ENCODE data around the gene BICRA. TPM values are rescaled to one million over a fixed set of nuclear protein-coding genes. Genes with fewer than 3 reads are reported as not detected.

Gene BICRA
- total and polyA plus RNA-seq, 9 of the 15 experiments (the other 6 are each of a cell fraction or from before 2014, with no cell fraction given): 0.01 to 8.8 (median 1.2) TPM

GRCh38 chr19:47741544-47742140, 132.7 kb downstream of the BICRA start:
- H3K79me2 ChIP-seq (ENCODE audit: control insufficient read depth, insufficient read depth, low read length): peaks cover 17% of the 10 kb centered on the region
- ATAC-seq: no peak
- H3K36me3 ChIP-seq (ENCODE audit: control insufficient read depth, insufficient read depth, low read length): peaks cover 24% of the 10 kb centered on the region; the same call in 2 of the 3 replicates
- no peaks in the 10 kb centered on the region for H3K9me3 ChIP-seq (replicated peaks; ENCODE audit: control insufficient read depth, insufficient read depth, low read depth, low read length)
- TF ChIP-seq ZNF24 (IDR thresholded peaks at IDR 0.05) (peak; percentile 77; the same call in 1 of the 2 replicates), ZKSCAN1 (IDR thresholded peaks at IDR 0.05; ENCODE audit: low read depth, low read length) (peak; percentile 97), ZHX1 (conservative IDR thresholded peaks at IDR 0.05; ENCODE audit: low read length) (no peak), ADNP (tag; IDR thresholded peaks at IDR 0.05) (peak; percentile 49; the same call in 1 of the 2 replicates)
- no peak for FAIRE-seq
- in situ Hi-C loops (cut with MboI) (no loop called here), intact Hi-C loops (cut with micrococcal nuclease) (no loop called here)
- 87% methylated on average over 10 of the region's 15 CpGs for WGBS (ENCODE audit: insufficient coverage, low coverage, missing lambda C conversion rate)
- no peaks in the 10 kb centered on the region for H4K20me1 ChIP-seq (replicated peaks; ENCODE audit: control insufficient read depth, insufficient read depth, low read length)
- POLR2A ChIA-PET: interaction anchor here (0.6 to 0.9 kb wide), 3 partner anchors 17 to 1639 kb away, joined by 3 read pairs; no protein-coding TSS in a partner anchor
- H3K27ac ChIP-seq (ENCODE audit: extremely low read depth, low read depth, low read length): no peak overlapping the region
- CTCF ChIA-PET (ENCODE audit: low intra/inter-chr PET ratio): no interaction called here
- no peak overlapping the region for H2AFZ ChIP-seq (ENCODE audit: low read depth, low read length)
- no peak overlapping the region for H3K4me2 ChIP-seq (ENCODE audit: insufficient read depth, low read length)
- DNase-seq (ENCODE audit: extremely low read depth in 1 of 4, low spot score in 3 of 4): no peak
- H3K9me1 ChIP-seq (ENCODE audit: control insufficient read depth, insufficient read depth, low read length): no peaks in the 10 kb centered on the region
- BruUV-seq (replicated peaks): no TSS peak
- H3K27me3 ChIP-seq (ENCODE audit: control insufficient read depth in 2 of 2, insufficient read depth in 2 of 2, low read length in 2 of 2): no peaks in the 10 kb centered on the region
- no peak overlapping the region for H3K4me3 ChIP-seq
- H3K9ac ChIP-seq (ENCODE audit: insufficient read depth in 1 of 2, low read depth in 2 of 2, low read length in 2 of 2): no peak overlapping the region
- H3K4me1 ChIP-seq (replicated peaks in 1 of 2; ENCODE audit: control insufficient read depth in 2 of 2, insufficient read depth in 2 of 2, low read length in 2 of 2): peaks cover 24 to 31% of the 10 kb centered on the region in 2 experiments

Measured in K562 (cell line).